GM12878 (cell line): Measurements from ENCODE around the gene BORCS6. TPM values are rescaled to one million over a fixed set of nuclear protein-coding genes. Genes with fewer than 3 reads are reported as not detected.
A peak's percentile ranks its signal among the peaks of the same experiment; 100 is the strongest.

Source experiments
- CHD1 ChIP-seq: IDR thresholded peaks from 2 replicates; pipeline ENCODE4 v1.6.1; 2012; ENCODE audit warnings: low read depth, low read length, improper control_type of control experiment
- JUND ChIP-seq: IDR thresholded peaks from 2 replicates; pipeline ENCODE4 v1.6.1; 2012; ENCODE audit warnings: low read depth, mild to moderate bottlenecking, low read length, improper control_type of control experiment, moderate library complexity
- MEF2A ChIP-seq: IDR thresholded peaks from 2 replicates; pipeline ENCODE4 v1.6.1; 2011; ENCODE audit warnings: low read depth, mild to moderate bottlenecking, low read length, moderate library complexity; ENCODE audit not compliant: insufficient read depth
- SPI1 ChIP-seq: IDR thresholded peaks from 2 replicates; pipeline ENCODE4 v1.6.1; 2011; ENCODE audit warnings: low read depth, mild to moderate bottlenecking, low read length, moderate library complexity, borderline replicate concordance; ENCODE audit not compliant: insufficient read depth
- SRF ChIP-seq, 2 experiments: IDR thresholded peaks; 2 replicates each; pipeline ENCODE4 v1.6.1; 2011; ENCODE audit warnings: low read depth in 2 of 2, low read length in 2 of 2, mild to moderate bottlenecking in 1 of 2, moderate library complexity in 1 of 2
- STAT1 ChIP-seq: fragments of 450-650 bp; conservative IDR thresholded peaks from 2 replicates; pipeline ENCODE4 v1.6.1; 2014; ENCODE audit warnings: antibody characterized with exemption, mild to moderate bottlenecking
- TARDBP ChIP-seq: IDR thresholded peaks from 2 replicates; pipeline ENCODE4 v1.6.1; 2016; ENCODE audit warnings: borderline replicate concordance
- ZNF207 ChIP-seq: fragments of 450-650 bp; IDR thresholded peaks from 2 replicates; pipeline ENCODE4 v1.6.1; 2014; ENCODE audit warnings: antibody characterized with exemption, mild to moderate bottlenecking, borderline replicate concordance
- polyA plus RNA-seq, 11 experiments: library from polyadenylated mRNA; depleted of rRNA in 4 of 11; unstranded in 6 of 11; stranded (reverse) in 5 of 11; fragments of >200 nt; fragmentation: Nextera tagmentation in 4 of 11; fragmentation: Illumina TruSeq in 1 of 11; extraction: Ambion mirVana in 4 of 11; extraction: Trizol in 1 of 11; gene quantifications; 1 replicate in 1 of 11; 2 replicates in 10 of 11; pipeline versions ENCODE4 v1.2.1 to v1.2.3, GENCODE V29; 2011 to 2016; ENCODE audit warnings: inconsistent platforms in 2 of 11, missing spikeins in 2 of 11, low read depth in 1 of 11
- total RNA-seq, 4 experiments: library from RNA; depleted of rRNA in 3 of 4; stranded (reverse); fragments of >200 nt in 3 of 4; fragmentation: Illumina TruSeq in 1 of 4; extraction: Trizol in 1 of 4; gene quantifications; 2 replicates each; pipeline versions ENCODE4 v1.2.1 to v1.2.3, GENCODE V29; 2013 to 2021
- TF ChIP-seq, protein P1 (sequence below): fragments of 450-650 bp; IDR thresholded peaks from 2 replicates; pipeline ENCODE4 v1.6.1; 2017; ENCODE audit warnings: mild to moderate bottlenecking, low read depth, inconsistent platforms; ENCODE audit not compliant: poor library complexity, severe bottlenecking
- TF ChIP-seq, protein P2 (sequence below): fragments of 450-650 bp; IDR thresholded peaks from 2 replicates; pipeline ENCODE4 v1.6.1; 2017; ENCODE audit warnings: low read depth, mild to moderate bottlenecking, moderate library complexity
- TF ChIP-seq, protein P3 (sequence below): fragments of 450-650 bp; IDR thresholded peaks from 2 replicates; pipeline ENCODE4 v1.6.1; 2017; ENCODE audit warnings: antibody characterized with exemption, mild to moderate bottlenecking, moderate library complexity
- TF ChIP-seq, protein P4 (sequence below): IDR thresholded peaks from 2 replicates; pipeline ENCODE4 v1.6.1; 2011; ENCODE audit warnings: mild to moderate bottlenecking, low read depth, low read length, moderate library complexity; ENCODE audit not compliant: insufficient replicate concordance
- TF ChIP-seq, protein P5 (sequence below), 3 experiments: IDR thresholded peaks in 2 of 3; conservative IDR thresholded peaks in 1 of 3; 2 replicates each; pipeline ENCODE4 v1.5.1; 2011; ENCODE audit warnings: low read depth in 3 of 3, low read length in 3 of 3, mild to moderate bottlenecking in 3 of 3, control low read depth in 2 of 3, moderate library complexity in 2 of 3, inconsistent platforms in 1 of 3, mixed read lengths in 1 of 3; ENCODE audit not compliant: control insufficient read depth in 2 of 3, insufficient read depth in 1 of 3; ENCODE audit errors: extremely low read depth in 1 of 3

Gene BORCS6
- total and polyA plus RNA-seq, 10 of the 15 experiments (the other 5 are each of a cell fraction or from before 2014, with no cell fraction given): 0.37 to 14.1 (median 6.7) TPM

DNA sequence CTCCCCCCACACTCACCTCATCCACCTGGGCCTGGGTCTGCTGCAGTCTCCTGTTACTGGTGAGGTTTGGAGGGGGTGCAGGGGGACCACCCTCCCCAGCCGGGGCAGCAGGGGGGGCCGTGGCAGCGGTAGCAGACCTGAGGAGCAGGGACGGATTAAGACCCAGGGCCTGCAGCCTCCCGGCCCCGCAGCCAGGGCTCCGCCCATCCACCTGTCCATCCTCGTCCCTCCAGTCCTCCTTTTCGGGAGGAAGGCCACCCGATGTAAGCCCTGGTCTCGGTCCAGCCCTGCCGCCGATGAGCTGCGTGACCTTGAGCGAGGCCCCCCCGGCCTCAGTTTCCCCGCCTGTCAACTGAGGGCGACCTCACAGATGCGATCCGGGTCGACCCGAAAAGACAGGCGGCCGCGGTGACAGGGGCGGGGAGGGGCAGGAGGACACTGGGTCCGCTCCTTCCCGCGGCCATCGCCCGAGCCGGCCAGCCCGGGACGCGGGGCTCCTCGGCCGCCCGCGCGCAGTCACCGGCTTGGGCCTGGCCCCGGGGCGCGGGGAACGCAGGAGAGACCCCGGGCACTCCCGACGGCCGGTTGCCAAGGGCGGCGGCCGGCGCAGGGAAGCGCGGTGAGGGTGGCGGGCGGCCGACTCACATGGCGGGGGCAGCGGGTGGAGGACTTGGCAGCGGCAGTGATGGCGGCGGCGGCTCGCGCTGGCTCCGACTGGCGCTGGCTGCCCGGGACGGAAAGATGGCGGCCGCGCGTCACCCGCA, 27.6 kb downstream of the BORCS6 start, which contains the start of gene VAMP2 (continued):
- TF ChIP-seq, protein P1, sequence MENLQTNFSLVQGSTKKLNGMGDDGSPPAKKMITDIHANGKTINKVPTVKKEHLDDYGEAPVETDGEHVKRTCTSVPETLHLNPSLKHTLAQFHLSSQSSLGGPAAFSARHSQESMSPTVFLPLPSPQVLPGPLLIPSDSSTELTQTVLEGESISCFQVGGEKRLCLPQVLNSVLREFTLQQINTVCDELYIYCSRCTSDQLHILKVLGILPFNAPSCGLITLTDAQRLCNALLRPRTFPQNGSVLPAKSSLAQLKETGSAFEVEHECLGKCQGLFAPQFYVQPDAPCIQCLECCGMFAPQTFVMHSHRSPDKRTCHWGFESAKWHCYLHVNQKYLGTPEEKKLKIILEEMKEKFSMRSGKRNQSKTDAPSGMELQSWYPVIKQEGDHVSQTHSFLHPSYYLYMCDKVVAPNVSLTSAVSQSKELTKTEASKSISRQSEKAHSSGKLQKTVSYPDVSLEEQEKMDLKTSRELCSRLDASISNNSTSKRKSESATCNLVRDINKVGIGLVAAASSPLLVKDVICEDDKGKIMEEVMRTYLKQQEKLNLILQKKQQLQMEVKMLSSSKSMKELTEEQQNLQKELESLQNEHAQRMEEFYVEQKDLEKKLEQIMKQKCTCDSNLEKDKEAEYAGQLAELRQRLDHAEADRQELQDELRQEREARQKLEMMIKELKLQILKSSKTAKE: no peak
- TF ChIP-seq JUND (no peak), MEF2A (no peak), ZNF207 (no peak), STAT1 (peak; percentile 64; the same call in 1 of the 2 replicates), CHD1 (peak; percentile 32; the same call in 1 of the 2 replicates), SRF (IDR thresholded peaks at IDR 0.05; ENCODE audit: low read depth in 2 of 2, low read length in 2 of 2) (no peak), TARDBP (no peak), SPI1 (no peak)
- TF ChIP-seq, protein P2, sequence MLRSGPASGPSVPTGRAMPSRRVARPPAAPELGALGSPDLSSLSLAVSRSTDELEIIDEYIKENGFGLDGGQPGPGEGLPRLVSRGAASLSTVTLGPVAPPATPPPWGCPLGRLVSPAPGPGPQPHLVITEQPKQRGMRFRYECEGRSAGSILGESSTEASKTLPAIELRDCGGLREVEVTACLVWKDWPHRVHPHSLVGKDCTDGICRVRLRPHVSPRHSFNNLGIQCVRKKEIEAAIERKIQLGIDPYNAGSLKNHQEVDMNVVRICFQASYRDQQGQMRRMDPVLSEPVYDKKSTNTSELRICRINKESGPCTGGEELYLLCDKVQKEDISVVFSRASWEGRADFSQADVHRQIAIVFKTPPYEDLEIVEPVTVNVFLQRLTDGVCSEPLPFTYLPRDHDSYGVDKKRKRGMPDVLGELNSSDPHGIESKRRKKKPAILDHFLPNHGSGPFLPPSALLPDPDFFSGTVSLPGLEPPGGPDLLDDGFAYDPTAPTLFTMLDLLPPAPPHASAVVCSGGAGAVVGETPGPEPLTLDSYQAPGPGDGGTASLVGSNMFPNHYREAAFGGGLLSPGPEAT: no peak
- TF ChIP-seq, protein P3, sequence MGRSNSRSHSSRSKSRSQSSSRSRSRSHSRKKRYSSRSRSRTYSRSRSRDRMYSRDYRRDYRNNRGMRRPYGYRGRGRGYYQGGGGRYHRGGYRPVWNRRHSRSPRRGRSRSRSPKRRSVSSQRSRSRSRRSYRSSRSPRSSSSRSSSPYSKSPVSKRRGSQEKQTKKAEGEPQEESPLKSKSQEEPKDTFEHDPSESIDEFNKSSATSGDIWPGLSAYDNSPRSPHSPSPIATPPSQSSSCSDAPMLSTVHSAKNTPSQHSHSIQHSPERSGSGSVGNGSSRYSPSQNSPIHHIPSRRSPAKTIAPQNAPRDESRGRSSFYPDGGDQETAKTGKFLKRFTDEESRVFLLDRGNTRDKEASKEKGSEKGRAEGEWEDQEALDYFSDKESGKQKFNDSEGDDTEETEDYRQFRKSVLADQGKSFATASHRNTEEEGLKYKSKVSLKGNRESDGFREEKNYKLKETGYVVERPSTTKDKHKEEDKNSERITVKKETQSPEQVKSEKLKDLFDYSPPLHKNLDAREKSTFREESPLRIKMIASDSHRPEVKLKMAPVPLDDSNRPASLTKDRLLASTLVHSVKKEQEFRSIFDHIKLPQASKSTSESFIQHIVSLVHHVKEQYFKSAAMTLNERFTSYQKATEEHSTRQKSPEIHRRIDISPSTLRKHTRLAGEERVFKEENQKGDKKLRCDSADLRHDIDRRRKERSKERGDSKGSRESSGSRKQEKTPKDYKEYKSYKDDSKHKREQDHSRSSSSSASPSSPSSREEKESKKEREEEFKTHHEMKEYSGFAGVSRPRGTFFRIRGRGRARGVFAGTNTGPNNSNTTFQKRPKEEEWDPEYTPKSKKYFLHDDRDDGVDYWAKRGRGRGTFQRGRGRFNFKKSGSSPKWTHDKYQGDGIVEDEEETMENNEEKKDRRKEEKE: 0 out of 2 replicates have a peak, but pooled peaks have one; percentile 59
- TF ChIP-seq, protein P4, sequence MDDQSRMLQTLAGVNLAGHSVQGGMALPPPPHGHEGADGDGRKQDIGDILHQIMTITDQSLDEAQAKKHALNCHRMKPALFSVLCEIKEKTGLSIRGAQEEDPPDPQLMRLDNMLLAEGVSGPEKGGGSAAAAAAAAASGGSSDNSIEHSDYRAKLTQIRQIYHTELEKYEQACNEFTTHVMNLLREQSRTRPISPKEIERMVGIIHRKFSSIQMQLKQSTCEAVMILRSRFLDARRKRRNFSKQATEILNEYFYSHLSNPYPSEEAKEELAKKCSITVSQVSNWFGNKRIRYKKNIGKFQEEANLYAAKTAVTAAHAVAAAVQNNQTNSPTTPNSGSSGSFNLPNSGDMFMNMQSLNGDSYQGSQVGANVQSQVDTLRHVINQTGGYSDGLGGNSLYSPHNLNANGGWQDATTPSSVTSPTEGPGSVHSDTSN: no peak
- TF ChIP-seq, protein P5, sequence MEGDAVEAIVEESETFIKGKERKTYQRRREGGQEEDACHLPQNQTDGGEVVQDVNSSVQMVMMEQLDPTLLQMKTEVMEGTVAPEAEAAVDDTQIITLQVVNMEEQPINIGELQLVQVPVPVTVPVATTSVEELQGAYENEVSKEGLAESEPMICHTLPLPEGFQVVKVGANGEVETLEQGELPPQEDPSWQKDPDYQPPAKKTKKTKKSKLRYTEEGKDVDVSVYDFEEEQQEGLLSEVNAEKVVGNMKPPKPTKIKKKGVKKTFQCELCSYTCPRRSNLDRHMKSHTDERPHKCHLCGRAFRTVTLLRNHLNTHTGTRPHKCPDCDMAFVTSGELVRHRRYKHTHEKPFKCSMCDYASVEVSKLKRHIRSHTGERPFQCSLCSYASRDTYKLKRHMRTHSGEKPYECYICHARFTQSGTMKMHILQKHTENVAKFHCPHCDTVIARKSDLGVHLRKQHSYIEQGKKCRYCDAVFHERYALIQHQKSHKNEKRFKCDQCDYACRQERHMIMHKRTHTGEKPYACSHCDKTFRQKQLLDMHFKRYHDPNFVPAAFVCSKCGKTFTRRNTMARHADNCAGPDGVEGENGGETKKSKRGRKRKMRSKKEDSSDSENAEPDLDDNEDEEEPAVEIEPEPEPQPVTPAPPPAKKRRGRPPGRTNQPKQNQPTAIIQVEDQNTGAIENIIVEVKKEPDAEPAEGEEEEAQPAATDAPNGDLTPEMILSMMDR (IDR thresholded peaks at IDR 0.05 in 2 of 3, conservative IDR thresholded peaks at IDR 0.05 in 1 of 3; ENCODE audit: control insufficient read depth in 2 of 3, extremely low read depth in 1 of 3, insufficient read depth in 1 of 3, low read depth in 3 of 3, low read length in 3 of 3): no peak
